GM20000 (cell line): Measurements from ENCODE around the gene ACTA2.

ENCODE experiments used
- DNase-seq: peaks from one replicate; pipeline ENCODE4 v3.0.0; 2012; ENCODE audit warnings: low spot score
- CTCF ChIP-seq: IDR thresholded peaks from 2 replicates; pipeline ENCODE4 v1.5.1; 2012; ENCODE audit warnings: mild to moderate bottlenecking, control low read depth; ENCODE audit errors: extremely low read depth, missing control alignments

The ACTA2 gene

GRCh38 chr10:88964360-88964759 lies 11.8 kb upstream of the ACTA2 start:
- TF ChIP-seq CTCF = no peak
- no peak for DNase-seq

- no peak for DNase-seq
- no peak for TF ChIP-seq CTCF
Measured at GRCh38 chr10:88963318-88963717, 10.7 kb upstream of the ACTA2 start.

GRCh38 chr10:88962336-88962735 lies 9.8 kb upstream of the ACTA2 start:
- TF ChIP-seq CTCF = no peak
- no peak for DNase-seq

- no peak for TF ChIP-seq CTCF
- no peak for DNase-seq
Measured at GRCh38 chr10:88961266-88961665, 8.7 kb upstream of the ACTA2 start.

- DNase-seq = no peak
- no peak for TF ChIP-seq CTCF
Measured at GRCh38 chr10:88960802-88961201, 8.2 kb upstream of the ACTA2 start.

- no peak for DNase-seq
- no peak for TF ChIP-seq CTCF
Measured at GRCh38 chr10:88958721-88959120, 6.1 kb upstream of the ACTA2 start.

GRCh38 chr10:88957381-88957780 lies 4.8 kb upstream of the ACTA2 start:
- DNase-seq = no peak
- no peak for TF ChIP-seq CTCF

- TF ChIP-seq CTCF = no peak
- DNase-seq = no peak
Measured at GRCh38 chr10:88954458-88955083, 2.0 kb upstream of the ACTA2 start.
